CD14-positive monocyte (primary cell): ENCODE results near the gene GPR158. TPM values are rescaled to one million over a fixed set of nuclear protein-coding genes. Genes with fewer than 3 reads are reported as not detected.

Experiments
- DNase-seq, 3 donors: peaks; one replicate each; pipeline ENCODE4 v3.0.0-alpha.2; 2011 to 2022
- H2AFZ ChIP-seq: 2 replicates; pipeline ENCODE4 v1.6.0; 2012; ENCODE audit warnings: mild to moderate bottlenecking, low read depth, low read length, inconsistent platforms; ENCODE audit not compliant: insufficient read depth, poor library complexity, severe bottlenecking
- H3K27ac ChIP-seq, 2 donors: 1 replicate in 1 of 2; 2 replicates in 1 of 2; pipeline ENCODE4 v1.5.1; 2012 to 2013; ENCODE audit warnings: low read length in 2 of 2, control low read depth in 1 of 2, inconsistent platforms in 1 of 2, low read depth in 1 of 2, mild to moderate bottlenecking in 1 of 2
- H3K27me3 ChIP-seq, 2 donors: one replicate each; pipeline versions ENCODE4 v1.6.0 to v1.6.1; 2011 to 2013; ENCODE audit warnings: low read length in 2 of 2; ENCODE audit not compliant: control insufficient read depth in 2 of 2, insufficient read depth in 2 of 2
- H3K36me3 ChIP-seq, 2 donors: replicated peaks in 1 of 2; 1 replicate in 1 of 2; 2 replicates in 1 of 2; pipeline versions ENCODE4 v1.5.1 to v1.6.1; 2012 to 2013; ENCODE audit warnings: low read length in 2 of 2, control low read depth in 1 of 2, inconsistent platforms in 1 of 2, mild to moderate bottlenecking in 1 of 2; ENCODE audit not compliant: insufficient read depth in 2 of 2, control insufficient read depth in 1 of 2
- H3K4me1 ChIP-seq, 2 donors: 1 replicate in 1 of 2; 2 replicates in 1 of 2; pipeline versions ENCODE4 v1.5.1 to v1.6.1; 2012 to 2013; ENCODE audit warnings: low read length in 2 of 2, control low read depth in 1 of 2, inconsistent platforms in 1 of 2, mild to moderate bottlenecking in 1 of 2, moderate library complexity in 1 of 2; ENCODE audit not compliant: insufficient read depth in 2 of 2, control insufficient read depth in 1 of 2
- H3K4me2 ChIP-seq: replicated peaks from 2 replicates; pipeline ENCODE3; 2012; ENCODE audit warnings: low read length, moderate library complexity, mild to moderate bottlenecking; ENCODE audit not compliant: poor library complexity, severe bottlenecking; ENCODE audit errors: extremely low read depth
- H3K4me3 ChIP-seq, 3 experiments: fragments of 200-600 bp in 1 of 3; sonication (generic) in 1 of 3; replicated peaks in 1 of 3; 1 replicate in 2 of 3; 2 replicates in 1 of 3; pipeline ENCODE4 v1.5.1; 2011 to 2013; ENCODE audit warnings: low read length in 3 of 3, mild to moderate bottlenecking in 3 of 3, control low read depth in 2 of 3, low read depth in 2 of 3, inconsistent platforms in 1 of 3, moderate library complexity in 1 of 3
- H3K79me2 ChIP-seq: 2 replicates; pipeline ENCODE4 v1.6.0; 2012; ENCODE audit warnings: mild to moderate bottlenecking, control low read depth, inconsistent platforms, low read length, moderate library complexity; ENCODE audit not compliant: insufficient read depth
- H3K9ac ChIP-seq: 2 replicates; pipeline ENCODE4 v1.6.0; 2017; ENCODE audit warnings: low read length, mild to moderate bottlenecking; ENCODE audit not compliant: insufficient read depth, poor library complexity, severe bottlenecking
- H3K9me3 ChIP-seq, 2 donors: replicated peaks in 1 of 2; 1 replicate in 1 of 2; 2 replicates in 1 of 2; pipeline versions ENCODE4 v1.5.1 to v1.6.1; 2012 to 2013; ENCODE audit warnings: low read length in 2 of 2, control low read depth in 1 of 2; ENCODE audit not compliant: control insufficient read depth in 1 of 2, insufficient read depth in 1 of 2
- H4K20me1 ChIP-seq: 2 replicates; pipeline ENCODE4 v1.6.0; 2012; ENCODE audit warnings: mild to moderate bottlenecking, low read length, control low read depth, moderate library complexity; ENCODE audit not compliant: insufficient read depth
- H3K27ac Mint-ChIP-seq, 7 donors: one replicate each; pipeline ENCODE4 v1.8.0; 2020; ENCODE audit warnings: mild to moderate bottlenecking in 7 of 7, mixed read lengths in 7 of 7, moderate library complexity in 6 of 7, inconsistent platforms in 2 of 7
- H3K27me3 Mint-ChIP-seq, 3 donors: one replicate each; pipeline ENCODE4 v1.8.0; 2021 to 2022; ENCODE audit warnings: low read depth in 3 of 3, mild to moderate bottlenecking in 3 of 3, mixed read lengths in 3 of 3, moderate library complexity in 3 of 3, inconsistent platforms in 1 of 3
- H3K36me3 Mint-ChIP-seq, 2 donors: one replicate each; pipeline ENCODE4 v1.8.0; 2020; ENCODE audit warnings: mixed read lengths in 2 of 2, inconsistent platforms in 1 of 2, mild to moderate bottlenecking in 1 of 2
- H3K4me1 Mint-ChIP-seq: one replicate; pipeline ENCODE4 v1.8.0; 2020; ENCODE audit warnings: mild to moderate bottlenecking, mixed read lengths
- H3K4me3 Mint-ChIP-seq, 2 donors: one replicate each; pipeline ENCODE4 v1.8.0; 2020; ENCODE audit warnings: mild to moderate bottlenecking in 2 of 2, mixed read lengths in 2 of 2, moderate library complexity in 1 of 2
- H3K9me3 Mint-ChIP-seq, 7 donors: one replicate each; pipeline ENCODE4 v1.8.0; 2020 to 2022; ENCODE audit warnings: mixed read lengths in 7 of 7, mild to moderate bottlenecking in 6 of 7, moderate library complexity in 6 of 7, inconsistent platforms in 2 of 7
- WGBS: methylation state at CpG from one replicate; pipeline ENCODE4 v1.1.5; 2013; ENCODE audit warnings: missing lambda C conversion rate; ENCODE audit not compliant: insufficient coverage; 5-methylcytosine and 5-hydroxymethylcytosine counted together
- intact Hi-C, 2 donors: fragments of 100-400 bp; cut with micrococcal nuclease; formaldehyde crosslinking; loops; one replicate each; pipeline versions ENCODE4 v1.15.0 to v1.15.1; 2023
- polyA plus RNA-seq, 3 donors: library from polyadenylated mRNA; depleted of rRNA in 1 of 3; unstranded in 2 of 3; stranded (reverse) in 1 of 3; fragments of 300-500 nt in 2 of 3; fragments of >200 nt in 1 of 3; fragmentation: Illumina TruSeq in 2 of 3; gene quantifications; 1 replicate in 2 of 3; 2 replicates in 1 of 3; pipeline ENCODE4 v1.2.3, GENCODE V29; 2012 to 2021
- TF ChIP-seq, protein P1 (sequence below): fragments of 200-600 bp; IDR thresholded peaks from one replicate; pipeline ENCODE4 v1.8.0; 2022; ENCODE audit warnings: antibody characterized with exemption, mild to moderate bottlenecking

GPR158 gene
- polyA plus RNA-seq, 3 donors, result not detected

- Mint-ChIP-seq H3K4me1 (no peaks in the 10 kb centered on the region), H3K27ac (no peak overlapping the region), H3K9me3 (peaks cover 3 to 25% (median 16%) of the 10 kb centered on the region in 7 donors), H3K36me3 (no peaks in the 10 kb centered on the region), H3K27me3 (peaks cover 0 to 1% (median 0%) of the 10 kb centered on the region in 3 donors), H3K4me3 (no peak overlapping the region)
- WGBS, result no CpG with 5 or more reads among the region's 7 CpGs
- Histone ChIP-seq H3K4me2 (no peak overlapping the region), H4K20me1 (no peaks in the 10 kb centered on the region), H3K9me3 (peaks cover 16 to 31% of the 10 kb centered on the region in 2 donors), H3K4me1 (no peaks in the 10 kb centered on the region), H3K36me3 (no peaks in the 10 kb centered on the region), H3K27me3 (no peaks in the 10 kb centered on the region), H3K79me2 (no peaks in the 10 kb centered on the region), H2AFZ (no peak overlapping the region), H3K27ac (no peak overlapping the region), H3K4me3 (no peak overlapping the region), H3K9ac (no peak overlapping the region)
- intact Hi-C loops, result no loop called here
- DNase-seq, result no peak
- TF ChIP-seq, protein P1, sequence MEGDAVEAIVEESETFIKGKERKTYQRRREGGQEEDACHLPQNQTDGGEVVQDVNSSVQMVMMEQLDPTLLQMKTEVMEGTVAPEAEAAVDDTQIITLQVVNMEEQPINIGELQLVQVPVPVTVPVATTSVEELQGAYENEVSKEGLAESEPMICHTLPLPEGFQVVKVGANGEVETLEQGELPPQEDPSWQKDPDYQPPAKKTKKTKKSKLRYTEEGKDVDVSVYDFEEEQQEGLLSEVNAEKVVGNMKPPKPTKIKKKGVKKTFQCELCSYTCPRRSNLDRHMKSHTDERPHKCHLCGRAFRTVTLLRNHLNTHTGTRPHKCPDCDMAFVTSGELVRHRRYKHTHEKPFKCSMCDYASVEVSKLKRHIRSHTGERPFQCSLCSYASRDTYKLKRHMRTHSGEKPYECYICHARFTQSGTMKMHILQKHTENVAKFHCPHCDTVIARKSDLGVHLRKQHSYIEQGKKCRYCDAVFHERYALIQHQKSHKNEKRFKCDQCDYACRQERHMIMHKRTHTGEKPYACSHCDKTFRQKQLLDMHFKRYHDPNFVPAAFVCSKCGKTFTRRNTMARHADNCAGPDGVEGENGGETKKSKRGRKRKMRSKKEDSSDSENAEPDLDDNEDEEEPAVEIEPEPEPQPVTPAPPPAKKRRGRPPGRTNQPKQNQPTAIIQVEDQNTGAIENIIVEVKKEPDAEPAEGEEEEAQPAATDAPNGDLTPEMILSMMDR, result no peak
Measured at GRCh38 chr10:25280573-25280972, 105.8 kb downstream of the GPR158 start.

GRCh38 chr10:25285809-25286208, 111.0 kb downstream of the GPR158 start:
- TF ChIP-seq, protein P1, result no peak
- H3K4me1 ChIP-seq, result no peaks in the 10 kb centered on the region
- Mint-ChIP-seq H3K27ac (no peak overlapping the region), H3K36me3 (no peaks in the 10 kb centered on the region), H3K4me1 (no peaks in the 10 kb centered on the region), H3K4me3 (no peak overlapping the region), H3K27me3 (peaks cover 0 to 2% (median 0%) of the 10 kb centered on the region in 3 donors), H3K9me3 (peaks cover 4 to 16% (median 10%) of the 10 kb centered on the region in 7 donors)
- intact Hi-C loops, result no loop called here
- no peak for DNase-seq
- H3K9ac ChIP-seq, result no peak overlapping the region
- no CpG with 5 or more reads among the region's 2 CpGs for WGBS
- H3K36me3 ChIP-seq, result no peaks in the 10 kb centered on the region
- H3K4me2 ChIP-seq, result no peak overlapping the region
- H3K4me3 ChIP-seq, result no peak overlapping the region
- peaks cover 6 to 23% of the 10 kb centered on the region in 2 donors for H3K9me3 ChIP-seq
- H4K20me1 ChIP-seq, result no peaks in the 10 kb centered on the region
- H3K27ac ChIP-seq, result no peak overlapping the region
- H3K27me3 ChIP-seq, result no peaks in the 10 kb centered on the region
- H3K79me2 ChIP-seq, result no peaks in the 10 kb centered on the region
- no peak overlapping the region for H2AFZ ChIP-seq
